ENCODE measurements around the gene ZNF77.
"Not testable (repeated sequence)": the region's sequence is repeated elsewhere in the genome, so short reads cannot be mapped to it uniquely, and the experiment has no call there.

Gene ZNF77

GRCh38 chr19:2944403-2944774 is 382 bp downstream of the ZNF77 start:
- no peak for TF ChIP-seq Cebpa-rat (IDR thresholded peaks at IDR 0.05)
- Histone ChIP-seq H3K4me1 (peaks cover 22 to 34% (median 30%) of the 10 kb centered on the region in 10 experiments), H3K36me3 (peaks cover 4 to 32% (median 22%) of the 10 kb centered on the region in 11 experiments), H3K27me3 (no peaks in the 10 kb centered on the region), H3K27ac (peak overlapping the region; percentile 62 to 89 (median 81)), H3K4me3 (peak overlapping the region; percentile 76 to 95 (median 88)), H3K9me3 (replicated peaks in 1 of 11) (peaks cover 7 to 33% (median 23%) of the 10 kb centered on the region in 11 experiments), H3K4me2 (peak overlapping the region; percentile 91 to 99 (median 98)), H3K9ac (peak overlapping the region; percentile 77 to 92 (median 86)), H4K20me1 (peaks cover 0 to 4% (median 0%) of the 10 kb centered on the region in 11 experiments; a peak in 1 of 22 replicates)

- Histone ChIP-seq H3K27ac (peak overlapping the region in 1 of 11 experiments; percentile 89; a peak in 1 of 22 replicates), H3K4me2 (peak overlapping the region; percentile 91 to 99 (median 98)), H3K9ac (peak overlapping the region in 1 of 11 experiments; percentile 89; a peak in 1 of 22 replicates), H3K4me1 (peaks cover 13 to 26% (median 21%) of the 10 kb centered on the region in 10 experiments), H3K9me3 (replicated peaks in 1 of 11) (peaks cover 20 to 46% (median 36%) of the 10 kb centered on the region in 11 experiments), H3K4me3 (peak overlapping the region in 2 of 10 experiments; percentile 84 to 90; a peak in 4 of 20 replicates), H3K36me3 (peaks cover 17 to 45% (median 35%) of the 10 kb centered on the region in 11 experiments), H3K27me3 (no peaks in the 10 kb centered on the region), H4K20me1 (peaks cover 0 to 4% (median 0%) of the 10 kb centered on the region in 11 experiments; a peak in 1 of 22 replicates)
- TF ChIP-seq Cebpa-rat (IDR thresholded peaks at IDR 0.05), result no peak
These were observed 1.7 kb downstream of the ZNF77 start for GRCh38 chr19:2942928-2943640.

GRCh38 chr19:2935863-2936262 is 8.9 kb downstream of the ZNF77 start:
- not testable (repeated sequence) for H3K9ac ChIP-seq, H3K27ac ChIP-seq, H3K27me3 ChIP-seq, H4K20me1 ChIP-seq, H3K4me2 ChIP-seq, H3K4me1 ChIP-seq
- H3K9me3 ChIP-seq (replicated peaks in 1 of 11), result peaks cover 92 to 100% (median 100%) of the 10 kb centered on the region in 11 experiments
- peaks cover 89 to 100% (median 100%) of the 10 kb centered on the region in 11 experiments for H3K36me3 ChIP-seq
- H3K4me3 ChIP-seq, result peak overlapping the region in 7 of 10 experiments; percentile 25 to 43 (median 31); a peak in 10 of 20 replicates

GRCh38 chr19:2933490-2933910 is 11.3 kb downstream of the ZNF77 start:
- H4K20me1 ChIP-seq, result no peaks in the 10 kb centered on the region
- no peak for TF ChIP-seq Cebpa-rat (IDR thresholded peaks at IDR 0.05)
- H3K4me2 ChIP-seq, result no peak overlapping the region
- peaks cover 86 to 94% (median 92%) of the 10 kb centered on the region in 11 experiments for H3K36me3 ChIP-seq
- H3K4me1 ChIP-seq, result no peaks in the 10 kb centered on the region
- no peak overlapping the region for H3K9ac ChIP-seq
- H3K27me3 ChIP-seq, result peaks cover 0 to 4% (median 0%) of the 10 kb centered on the region in 11 experiments; a peak in 1 of 22 replicates
- peaks cover 93 to 95% (median 94%) of the 10 kb centered on the region in 11 experiments for H3K9me3 ChIP-seq (replicated peaks in 1 of 11)
- no peak overlapping the region for H3K27ac ChIP-seq
- peak overlapping the region in 9 of 10 experiments; percentile 27 to 49 (median 41); a peak in 19 of 20 replicates for H3K4me3 ChIP-seq

- Histone ChIP-seq H3K9ac (no peak overlapping the region), H3K4me1 (peaks cover 10 to 50% (median 42%) of the 10 kb centered on the region in 10 experiments; a peak in 16 of 20 replicates), H3K4me3 (no peak overlapping the region; a peak in 1 of 20 replicates), H3K36me3 (peaks cover 21 to 41% (median 35%) of the 10 kb centered on the region in 11 experiments), H3K27ac (no peak overlapping the region), H3K4me2 (peak overlapping the region in 5 of 11 experiments; percentile 73 to 95 (median 78); a peak in 5 of 22 replicates), H4K20me1 (peaks cover 0 to 17% (median 0%) of the 10 kb centered on the region in 11 experiments; a peak in 2 of 22 replicates), H3K9me3 (replicated peaks in 1 of 11) (peaks cover 42 to 65% (median 47%) of the 10 kb centered on the region in 11 experiments), H3K27me3 (peaks cover 0 to 15% (median 0%) of the 10 kb centered on the region in 11 experiments; a peak in 6 of 22 replicates)
- no peak for TF ChIP-seq Cebpa-rat (IDR thresholded peaks at IDR 0.05)
These were observed 17.7 kb downstream of the ZNF77 start for GRCh38 chr19:2927032-2927430.

- Histone ChIP-seq H3K4me1 (peaks cover 10 to 55% (median 47%) of the 10 kb centered on the region in 10 experiments; a peak in 16 of 20 replicates), H3K9ac (peak overlapping the region in 6 of 11 experiments; percentile 7 to 41 (median 18); a peak in 2 of 22 replicates), H3K36me3 (peaks cover 16 to 36% (median 29%) of the 10 kb centered on the region in 11 experiments), H3K9me3 (replicated peaks in 1 of 11) (peaks cover 37 to 64% (median 41%) of the 10 kb centered on the region in 11 experiments), H3K27ac (peak overlapping the region in 2 of 11 experiments; percentile 11 to 41; a peak in 3 of 22 replicates), H3K4me2 (peak overlapping the region; percentile 58 to 95 (median 80)), H3K27me3 (peaks cover 0 to 15% (median 0%) of the 10 kb centered on the region in 11 experiments; a peak in 6 of 22 replicates), H3K4me3 (peak overlapping the region; percentile 7 to 48 (median 34); a peak in 15 of 20 replicates), H4K20me1 (peaks cover 0 to 17% (median 0%) of the 10 kb centered on the region in 11 experiments; a peak in 2 of 22 replicates)
- peak in 3 of 11 experiments; percentile 24 to 45 (median 24); a peak in 1 of 22 replicates for TF ChIP-seq Cebpa-rat (IDR thresholded peaks at IDR 0.05)
These were observed 18.3 kb downstream of the ZNF77 start for GRCh38 chr19:2926341-2927031.

GRCh38 chr19:2923510-2923909 is 21.3 kb downstream of the ZNF77 start:
- TF ChIP-seq Cebpa-rat (IDR thresholded peaks at IDR 0.05), result no peak
- Histone ChIP-seq H3K4me2 (peak overlapping the region in 8 of 11 experiments; percentile 45 to 84 (median 68); a peak in 16 of 22 replicates), H3K27ac (no peak overlapping the region; a peak in 1 of 22 replicates), H3K4me1 (peaks cover 10 to 59% (median 48%) of the 10 kb centered on the region in 10 experiments; a peak in 16 of 20 replicates), H3K27me3 (peaks cover 0 to 15% (median 0%) of the 10 kb centered on the region in 11 experiments; a peak in 6 of 22 replicates), H3K4me3 (no peak overlapping the region), H3K36me3 (peaks cover 17 to 39% (median 34%) of the 10 kb centered on the region in 11 experiments), H3K9me3 (replicated peaks in 1 of 11) (peaks cover 42 to 70% (median 46%) of the 10 kb centered on the region in 11 experiments), H4K20me1 (peaks cover 0 to 17% (median 0%) of the 10 kb centered on the region in 11 experiments; a peak in 2 of 22 replicates), H3K9ac (no peak overlapping the region)

GRCh38 chr19:2922987-2923386 is 21.8 kb downstream of the ZNF77 start:
- H3K27ac ChIP-seq, result peak overlapping the region in 1 of 11 experiments; percentile 21; a peak in 1 of 22 replicates

More at GRCh38 chr19:2922987-2923386, 21.8 kb downstream of the ZNF77 start:
- Histone ChIP-seq H3K36me3 (peaks cover 22 to 45% (median 39%) of the 10 kb centered on the region in 11 experiments), H4K20me1 (peaks cover 0 to 17% (median 0%) of the 10 kb centered on the region in 11 experiments; a peak in 2 of 22 replicates), H3K4me3 (no peak overlapping the region), H3K4me1 (peaks cover 10 to 59% (median 48%) of the 10 kb centered on the region in 10 experiments; a peak in 16 of 20 replicates), H3K27me3 (peaks cover 0 to 15% (median 0%) of the 10 kb centered on the region in 11 experiments; a peak in 6 of 22 replicates), H3K9ac (no peak overlapping the region), H3K4me2 (peak overlapping the region in 10 of 11 experiments; percentile 18 to 84 (median 63); a peak in 18 of 22 replicates), H3K9me3 (replicated peaks in 1 of 11) (peaks cover 46 to 73% (median 50%) of the 10 kb centered on the region in 11 experiments)
- TF ChIP-seq Cebpa-rat (IDR thresholded peaks at IDR 0.05), result peak in 4 of 11 experiments; percentile 47 to 89 (median 60); a peak in 6 of 22 replicates

All from BLaER1 treated with 17β-estradiol and CSF1 and Interleukin-3, amounts not matched to agents 10 nM and 100 nM (cell line).